Erythroblast (primary cell): Measurements from ENCODE around the gene PGLYRP2.

Source experiments
- GATA1 ChIP-seq: IDR thresholded peaks from 2 replicates; pipeline ENCODE4 v1.6.1; 2011; ENCODE audit warnings: low read depth, mild to moderate bottlenecking, control low read depth, low read length, moderate library complexity
- POLR2A ChIP-seq: IDR thresholded peaks from 2 replicates; pipeline ENCODE4 v1.6.1; 2011; ENCODE audit warnings: mild to moderate bottlenecking, low read length

DNA sequence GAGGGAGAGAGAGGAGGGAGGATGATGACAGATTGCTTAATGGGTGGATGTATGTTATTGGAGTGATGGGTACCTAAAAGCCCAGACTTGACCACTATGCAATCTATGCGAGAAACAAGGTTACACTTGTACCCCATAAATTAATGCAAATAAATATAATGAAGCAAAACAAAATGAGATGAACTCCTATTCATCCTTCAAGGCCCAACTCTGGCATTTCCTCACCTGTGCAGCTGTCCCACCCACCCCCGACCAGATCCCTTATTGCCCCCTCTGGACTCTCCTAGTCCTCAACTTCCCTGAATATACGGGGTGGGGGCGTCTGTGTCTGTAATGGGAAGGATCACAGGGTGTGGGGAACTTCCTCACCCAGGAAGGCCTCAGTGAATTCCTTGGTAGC, 4.1 kb downstream of the PGLYRP2 start:
- TF ChIP-seq POLR2A (no peak), GATA1 (no peak)
